Muscle layer of duodenum (tissue), 2 donors: Measurements from ENCODE around the gene NAV2.

ENCODE experiments used
- H3K27ac ChIP-seq: one replicate; pipeline ENCODE4 v1.7.0; 2013; ENCODE audit warnings: mild to moderate bottlenecking, low read length
- H3K27me3 ChIP-seq: one replicate; pipeline ENCODE4 v1.7.0; 2013; ENCODE audit warnings: low read depth, mild to moderate bottlenecking, control low read depth, low read length
- H3K36me3 ChIP-seq, 2 donors: one replicate each; pipeline ENCODE4 v1.7.0; 2013; ENCODE audit warnings: low read length in 2 of 2, control low read depth in 1 of 2, mild to moderate bottlenecking in 1 of 2; ENCODE audit not compliant: insufficient read depth in 2 of 2, control insufficient read depth in 1 of 2
- H3K4me1 ChIP-seq, 2 donors: one replicate each; pipeline ENCODE4 v1.7.0; 2013; ENCODE audit warnings: low read length in 2 of 2, mild to moderate bottlenecking in 2 of 2, control low read depth in 1 of 2, moderate library complexity in 1 of 2; ENCODE audit not compliant: insufficient read depth in 2 of 2, control insufficient read depth in 1 of 2
- H3K4me3 ChIP-seq, 2 donors: one replicate each; pipeline ENCODE4 v1.7.0; 2013; ENCODE audit warnings: low read length in 2 of 2, low read depth in 1 of 2, mild to moderate bottlenecking in 1 of 2
- H3K9me3 ChIP-seq, 2 donors: one replicate each; pipeline ENCODE4 v1.7.0; 2013; ENCODE audit warnings: low read length in 2 of 2, control low read depth in 1 of 2, mild to moderate bottlenecking in 1 of 2; ENCODE audit not compliant: control insufficient read depth in 1 of 2
- donor health status: healthy.

Gene NAV2

GRCh38 chr11:19690885-19691284, 21.8 kb upstream of the NAV2 start:
- Histone ChIP-seq H3K27me3 (no peaks in the 10 kb centered on the region), H3K36me3 (no peaks in the 10 kb centered on the region), H3K27ac (no peak overlapping the region), H3K4me1 (peaks cover 0 to 14% of the 10 kb centered on the region in 2 donors), H3K9me3 (no peaks in the 10 kb centered on the region), H3K4me3 (no peak overlapping the region)

- Histone ChIP-seq H3K27ac (no peak overlapping the region), H3K9me3 (no peaks in the 10 kb centered on the region), H3K4me3 (no peak overlapping the region), H3K4me1 (peaks cover 0 to 17% of the 10 kb centered on the region in 2 donors), H3K27me3 (no peaks in the 10 kb centered on the region), H3K36me3 (no peaks in the 10 kb centered on the region)
These were observed 20.7 kb upstream of the NAV2 start for GRCh38 chr11:19691815-19692500.

- Histone ChIP-seq H3K36me3 (no peaks in the 10 kb centered on the region), H3K9me3 (no peaks in the 10 kb centered on the region)
These were observed 19.5 kb upstream of the NAV2 start for GRCh38 chr11:19693146-19693545.

GRCh38 chr11:19694796-19695345, 17.8 kb upstream of the NAV2 start:
- no peak overlapping the region for H3K27ac ChIP-seq
- H3K4me1 ChIP-seq, result peaks cover 0 to 13% of the 10 kb centered on the region in 2 donors
- H3K9me3 ChIP-seq, result no peaks in the 10 kb centered on the region
- no peaks in the 10 kb centered on the region for H3K36me3 ChIP-seq
- H3K4me3 ChIP-seq, result no peak overlapping the region
- H3K27me3 ChIP-seq, result no peaks in the 10 kb centered on the region

More at GRCh38 chr11:19693146-19693545, 19.5 kb upstream of the NAV2 start:
- Histone ChIP-seq H3K27ac (no peak overlapping the region), H3K27me3 (no peaks in the 10 kb centered on the region), H3K4me3 (no peak overlapping the region), H3K4me1 (peaks cover 0 to 22% of the 10 kb centered on the region in 2 donors)

GRCh38 chr11:19696073-19696472, 16.6 kb upstream of the NAV2 start:
- no peaks in the 10 kb centered on the region for H3K27me3 ChIP-seq
- H3K27ac ChIP-seq, result peak overlapping the region; percentile 45
- H3K36me3 ChIP-seq, result no peaks in the 10 kb centered on the region
- H3K9me3 ChIP-seq, result no peaks in the 10 kb centered on the region
- H3K4me1 ChIP-seq, result peaks cover 0 to 8% of the 10 kb centered on the region in 2 donors
- H3K4me3 ChIP-seq, result no peak overlapping the region

- Histone ChIP-seq H3K36me3 (no peaks in the 10 kb centered on the region), H3K27me3 (no peaks in the 10 kb centered on the region), H3K9me3 (no peaks in the 10 kb centered on the region), H3K4me3 (no peak overlapping the region), H3K27ac (no peak overlapping the region), H3K4me1 (peaks cover 0 to 8% of the 10 kb centered on the region in 2 donors)
These were observed 15.7 kb upstream of the NAV2 start for GRCh38 chr11:19696904-19697303.

GRCh38 chr11:19697721-19698121, 14.9 kb upstream of the NAV2 start:
- Histone ChIP-seq H3K36me3 (no peaks in the 10 kb centered on the region), H3K27ac (no peak overlapping the region), H3K4me1 (peaks cover 0 to 8% of the 10 kb centered on the region in 2 donors), H3K4me3 (no peak overlapping the region), H3K27me3 (no peaks in the 10 kb centered on the region), H3K9me3 (no peaks in the 10 kb centered on the region)

GRCh38 chr11:19698493-19699292, 13.9 kb upstream of the NAV2 start:
- Histone ChIP-seq H3K4me3 (no peak overlapping the region), H3K27ac (no peak overlapping the region), H3K36me3 (no peaks in the 10 kb centered on the region), H3K9me3 (no peaks in the 10 kb centered on the region), H3K27me3 (no peaks in the 10 kb centered on the region), H3K4me1 (peaks cover 0 to 8% of the 10 kb centered on the region in 2 donors)

- Histone ChIP-seq H3K4me1 (peaks cover 3 to 12% of the 10 kb centered on the region in 2 donors), H3K36me3 (no peaks in the 10 kb centered on the region), H3K27ac (no peak overlapping the region), H3K9me3 (no peaks in the 10 kb centered on the region), H3K27me3 (no peaks in the 10 kb centered on the region), H3K4me3 (no peak overlapping the region)
These were observed 11.2 kb upstream of the NAV2 start for GRCh38 chr11:19701421-19701820.

GRCh38 chr11:19702620-19703019, 10.0 kb upstream of the NAV2 start:
- no peak overlapping the region for H3K4me3 ChIP-seq
- H3K4me1 ChIP-seq, result peaks cover 5 to 11% of the 10 kb centered on the region in 2 donors
- no peaks in the 10 kb centered on the region for H3K27me3 ChIP-seq
- no peak overlapping the region for H3K27ac ChIP-seq
- no peaks in the 10 kb centered on the region for H3K36me3 ChIP-seq
- H3K9me3 ChIP-seq, result no peaks in the 10 kb centered on the region

GRCh38 chr11:19703211-19703610, 9.4 kb upstream of the NAV2 start:
- Histone ChIP-seq H3K4me1 (peaks cover 5 to 8% of the 10 kb centered on the region in 2 donors), H3K27ac (no peak overlapping the region), H3K9me3 (no peaks in the 10 kb centered on the region), H3K4me3 (no peak overlapping the region), H3K27me3 (no peaks in the 10 kb centered on the region), H3K36me3 (no peaks in the 10 kb centered on the region)
